Activated CD8-positive, alpha-beta T cell treated with anti-CD3 and anti-CD28 coated beads for 36 hours (primary cell): ENCODE results near the gene HDAC6. TPM values are rescaled to one million over a fixed set of nuclear protein-coding genes. Genes with fewer than 3 reads are reported as not detected.

Experiments used
- ATAC-seq: fragments of 200-7000 bp; cut with Tn5 transposase; one replicate; pipeline ENCODE4 v1.10.0; 2021; ENCODE audit warnings: mild to moderate bottlenecking, moderate library complexity
- CTCF ChIA-PET: fragments of 350-600 bp; sonication (Branson Sonifier 250); formaldehyde crosslinking; loops from one replicate; lab custom pipeline; 2021; ENCODE audit warnings: antibody characterized with exemption; lab: Charles Lee
- POLR2A ChIA-PET: fragments of 350-600 bp; sonication (Branson Sonifier 250); formaldehyde crosslinking; loops from one replicate; lab custom pipeline; 2021; ENCODE audit warnings: antibody characterized with exemption; lab: Charles Lee
- DNase-seq: peaks from one replicate; pipeline ENCODE4 v3.0.0-alpha.2; 2020
- H3K27ac Mint-ChIP-seq: one replicate; pipeline ENCODE4 v1.8.0; 2021; ENCODE audit warnings: mild to moderate bottlenecking, mixed read lengths
- H3K27me3 Mint-ChIP-seq: one replicate; pipeline ENCODE4 v1.8.0; 2021; ENCODE audit warnings: mixed read lengths
- H3K36me3 Mint-ChIP-seq: one replicate; pipeline ENCODE4 v1.8.0; 2021; ENCODE audit warnings: low read depth, mixed read lengths
- H3K4me1 Mint-ChIP-seq: one replicate; pipeline ENCODE4 v1.8.0; 2021; ENCODE audit warnings: low read depth, mixed read lengths
- H3K4me3 Mint-ChIP-seq: one replicate; pipeline ENCODE4 v1.8.0; 2021; ENCODE audit warnings: mild to moderate bottlenecking, moderate library complexity, mixed read lengths
- H3K9me3 Mint-ChIP-seq: one replicate; pipeline ENCODE4 v1.8.0; 2021; ENCODE audit warnings: mixed read lengths
- CTCF ChIP-seq: fragments of 200-600 bp; IDR thresholded peaks from one replicate; pipeline ENCODE4 v1.8.0; 2022; ENCODE audit warnings: antibody characterized with exemption, mild to moderate bottlenecking
- intact Hi-C: fragments of 100-400 bp; cut with micrococcal nuclease; formaldehyde crosslinking; loops from one replicate; pipeline ENCODE4 v1.10.0; 2022
- total RNA-seq, 2 experiments: library from RNA; stranded (reverse); gene quantifications; one replicate each; pipeline ENCODE4 v1.2.3, GENCODE V29; 2021

Gene HDAC6
- total RNA-seq, 2 experiments from 2014 or later, result 51.2 to 54.5 TPM

GRCh38 chrX:48826876-48827653 is 25.2 kb downstream of the HDAC6 start:
- Mint-ChIP-seq H3K4me3 (peak overlapping the region; percentile 52), H3K27me3 (peaks cover 23% of the 10 kb centered on the region), H3K27ac (no peak overlapping the region), H3K4me1 (peaks cover 6% of the 10 kb centered on the region), H3K9me3 (no peaks in the 10 kb centered on the region), H3K36me3 (peaks cover 23% of the 10 kb centered on the region)
- TF ChIP-seq CTCF, result no peak
- DNase-seq, result no peak
- ChIA-PET POLR2A (no interaction called here), CTCF (no interaction called here)
- intact Hi-C loops, result no loop called here
- ATAC-seq, result no peak

DNA sequence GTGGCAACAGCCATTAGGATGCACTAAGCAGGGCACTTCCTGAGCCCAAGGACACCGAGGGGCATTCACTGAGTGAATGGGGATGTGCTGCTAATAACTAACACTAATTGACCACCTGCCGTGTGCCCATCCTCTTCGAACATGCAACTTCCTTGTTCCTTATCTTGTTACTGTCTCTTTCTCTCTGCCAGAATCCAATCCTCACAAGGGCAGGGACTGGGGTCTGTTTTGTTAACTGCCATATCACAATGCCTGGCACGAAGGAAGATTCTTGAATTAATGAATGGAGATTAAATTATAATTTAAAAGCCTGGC is 25.7 kb downstream of the HDAC6 start:
- intact Hi-C loops, result no loop called here
- peaks cover 23% of the 10 kb centered on the region for H3K36me3 Mint-ChIP-seq
- ChIA-PET POLR2A (no interaction called here), CTCF (no interaction called here)
- no peak overlapping the region for H3K27ac Mint-ChIP-seq
- peak overlapping the region; percentile 52 for H3K4me3 Mint-ChIP-seq
- ATAC-seq (no peak), DNase-seq (no peak)
- no peak for TF ChIP-seq CTCF
- H3K9me3 Mint-ChIP-seq, result no peaks in the 10 kb centered on the region
- peaks cover 6% of the 10 kb centered on the region for H3K4me1 Mint-ChIP-seq
- H3K27me3 Mint-ChIP-seq, result peaks cover 28% of the 10 kb centered on the region

DNA sequence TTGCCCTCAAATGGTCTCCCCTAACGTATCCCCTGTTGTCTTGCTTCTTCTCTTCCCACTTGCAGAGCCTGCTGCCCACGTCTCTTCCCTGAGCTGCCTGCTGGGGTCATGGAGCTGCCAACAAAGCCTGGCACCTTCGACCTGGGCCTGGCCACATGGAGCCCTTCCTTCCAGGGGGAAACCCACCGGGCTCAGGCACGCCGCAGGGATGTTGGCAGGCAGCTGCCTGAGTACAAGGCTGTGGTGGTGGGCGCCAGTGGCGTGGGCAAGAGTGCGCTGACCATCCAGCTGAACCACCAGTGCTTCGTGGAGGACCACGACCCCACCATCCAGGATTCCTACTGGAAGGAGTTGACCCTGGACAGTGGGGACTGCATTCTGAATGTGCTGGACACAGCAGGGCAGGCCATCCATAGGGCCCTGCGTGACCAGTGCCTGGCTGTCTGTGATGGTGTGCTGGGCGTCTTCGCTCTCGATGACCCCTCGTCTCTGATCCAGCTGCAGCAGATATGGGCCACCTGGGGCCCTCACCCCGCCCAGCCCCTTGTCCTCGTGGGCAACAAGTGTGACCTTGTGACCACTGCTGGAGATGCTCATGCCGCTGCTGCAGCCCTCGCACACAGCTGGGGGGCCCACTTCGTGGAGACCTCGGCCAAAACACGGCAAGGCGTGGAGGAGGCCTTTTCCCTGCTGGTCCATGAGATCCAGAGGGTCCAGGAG is 27.3 kb downstream of the HDAC6 start:
- ATAC-seq (no peak), DNase-seq (no peak)
- intact Hi-C loops, result no loop called here
- Mint-ChIP-seq H3K36me3 (peaks cover 16% of the 10 kb centered on the region), H3K9me3 (no peaks in the 10 kb centered on the region), H3K27ac (no peak overlapping the region), H3K27me3 (peaks cover 43% of the 10 kb centered on the region), H3K4me3 (no peak overlapping the region), H3K4me1 (peaks cover 11% of the 10 kb centered on the region)
- CTCF ChIA-PET, result no interaction called here
- POLR2A ChIA-PET, result no interaction called here
- no peak for TF ChIP-seq CTCF

DNA sequence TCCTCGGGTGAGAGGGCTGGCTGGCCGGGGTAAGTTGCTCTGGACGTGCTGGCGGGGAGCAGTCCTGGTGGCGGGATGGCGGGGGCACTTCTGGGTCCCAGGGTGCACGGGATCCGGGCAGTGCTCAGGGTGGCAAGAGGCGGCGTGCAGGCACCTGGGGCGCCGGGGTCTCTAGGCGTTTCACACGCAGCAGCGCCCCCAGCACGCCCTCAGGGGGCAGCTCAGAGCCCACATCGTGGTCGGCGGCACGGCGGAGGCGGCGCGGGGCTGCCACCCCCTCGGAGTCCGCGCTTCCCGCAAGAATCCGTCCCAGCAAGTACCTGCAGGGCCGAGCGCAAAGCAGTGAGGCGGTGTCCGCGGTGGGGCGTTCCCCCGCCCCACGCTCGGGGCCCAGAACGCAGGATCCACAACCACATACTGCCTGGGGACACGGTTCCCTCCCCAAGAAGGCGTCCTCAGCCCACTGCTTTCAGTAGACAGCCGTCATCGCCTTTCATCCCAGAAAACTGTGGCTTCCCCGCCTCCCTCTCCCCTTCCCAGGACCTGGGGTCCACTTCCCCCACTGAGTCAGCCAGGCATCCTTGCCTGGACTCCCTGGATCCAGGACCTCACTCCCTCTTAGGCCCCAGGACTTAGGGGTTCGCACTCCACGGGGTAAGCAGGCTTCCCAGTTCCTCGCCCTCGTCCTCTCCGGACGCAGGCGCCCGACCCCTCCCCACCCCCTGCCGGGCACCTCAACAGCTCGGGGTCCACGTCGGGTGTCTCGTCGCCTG is 29.5 kb downstream of the HDAC6 start:
- Mint-ChIP-seq H3K4me3 (no peak overlapping the region), H3K36me3 (peaks cover 4% of the 10 kb centered on the region), H3K27me3 (peaks cover 48% of the 10 kb centered on the region), H3K4me1 (peaks cover 16% of the 10 kb centered on the region), H3K27ac (no peak overlapping the region), H3K9me3 (no peaks in the 10 kb centered on the region)
- ATAC-seq, result no peak
- CTCF ChIA-PET, result no interaction called here
- intact Hi-C loops, result no loop called here
- POLR2A ChIA-PET, result no interaction called here
- DNase-seq, result no peak
- no peak for TF ChIP-seq CTCF

DNA sequence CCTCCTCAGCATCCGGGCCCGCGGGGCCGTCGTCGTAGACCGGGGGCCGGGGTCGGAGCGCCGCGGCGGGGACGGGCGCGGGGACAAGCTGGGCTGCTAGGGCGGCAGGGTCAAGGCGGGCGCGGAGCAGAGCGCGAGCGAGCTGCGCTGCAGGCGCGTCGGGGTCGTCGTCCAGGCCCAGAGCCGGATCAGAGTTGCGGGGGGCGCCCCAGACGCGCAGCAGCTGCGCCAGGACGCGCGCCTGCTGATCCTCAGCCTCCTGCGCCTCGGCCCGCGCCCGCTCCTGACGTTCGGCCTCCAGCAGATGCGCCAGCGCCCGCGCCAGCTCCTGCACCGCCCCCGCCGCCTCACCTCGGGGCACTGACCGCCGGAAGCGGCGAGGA is 30.0 kb downstream of the HDAC6 start:
- DNase-seq, result no peak
- intact Hi-C loops, result no loop called here
- TF ChIP-seq CTCF, result no peak
- Mint-ChIP-seq H3K27me3 (peaks cover 48% of the 10 kb centered on the region), H3K9me3 (no peaks in the 10 kb centered on the region), H3K4me1 (peaks cover 16% of the 10 kb centered on the region), H3K36me3 (peaks cover 4% of the 10 kb centered on the region), H3K4me3 (no peak overlapping the region), H3K27ac (no peak overlapping the region)
- ChIA-PET POLR2A (no interaction called here), CTCF (no interaction called here)
- no peak for ATAC-seq
